Vagina (tissue), 2 donors: Measurements from ENCODE around the gene LIAS.

Experiments used
- CTCF ChIP-seq, 3 experiments: fragments of 450-650 bp in 2 of 3; fragments of 200-600 bp in 1 of 3; sonication (generic) in 1 of 3; IDR thresholded peaks; one replicate each; pipeline ENCODE4 v1.5.1; 2017 to 2019; ENCODE audit warnings: antibody characterized with exemption in 3 of 3, mild to moderate bottlenecking in 2 of 3, moderate library complexity in 2 of 3
- POLR2A ChIP-seq, 2 donors: fragments of 450-650 bp; IDR thresholded peaks; one replicate each; pipeline ENCODE4 v1.6.1; 2017; ENCODE audit warnings: antibody characterized with exemption in 2 of 2, mild to moderate bottlenecking in 2 of 2, moderate library complexity in 2 of 2

GRCh38 chr4:39456946-39457763, 1.7 kb upstream of the LIAS start:
- TF ChIP-seq CTCF (IDR thresholded peaks at IDR 0.05), result no peak
- TF ChIP-seq POLR2A (IDR thresholded peaks at IDR 0.05), result no peak
